GM19043 (cell line): ENCODE data around the gene MACROH2A1.

Source experiments
- ATAC-seq: cut with Tn5 transposase; IDR thresholded peaks from one replicate; pipeline ENCODE4 v1.9.1; 2021; ENCODE audit warnings: low read depth; ENCODE audit not compliant: unreplicated experiment

The MACROH2A1 gene

DNA sequence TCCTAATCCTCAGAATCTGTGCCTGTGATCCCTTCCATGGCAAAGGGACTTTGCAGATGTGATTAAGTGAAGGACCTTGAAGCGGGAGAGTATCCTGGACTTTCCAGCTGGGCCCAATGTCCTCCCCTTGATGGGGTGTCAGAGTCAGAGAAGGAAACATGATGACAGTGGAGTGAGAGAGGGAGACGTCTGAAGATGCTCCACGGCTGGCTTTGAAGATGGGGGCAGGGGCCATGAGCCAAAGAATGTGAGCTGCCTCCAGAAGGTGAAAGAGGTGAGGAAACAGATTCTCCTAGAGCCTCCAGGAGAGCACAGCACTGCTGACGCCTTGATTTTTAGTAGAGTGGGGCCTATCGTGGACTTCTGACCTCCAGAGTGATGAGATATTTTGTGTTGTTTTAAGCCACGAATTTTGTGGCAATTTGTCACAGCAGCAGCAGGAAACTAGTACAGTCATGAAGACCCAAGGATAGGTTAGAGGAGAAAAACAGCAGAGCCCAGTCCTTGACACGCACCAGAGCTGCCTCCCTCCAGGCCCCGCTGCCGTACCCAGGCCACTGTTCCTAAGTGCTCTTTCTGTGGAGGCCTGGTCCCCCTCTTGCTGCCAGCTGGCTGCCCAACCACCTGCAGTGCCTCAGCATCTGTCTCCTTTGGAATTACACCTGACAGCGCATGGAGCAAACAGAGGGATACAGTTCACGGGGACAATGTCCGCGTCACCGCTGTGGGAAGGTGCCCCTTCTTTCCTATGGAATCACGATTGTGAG is 78.1 kb downstream of the MACROH2A1 start:
- no peak for ATAC-seq

DNA sequence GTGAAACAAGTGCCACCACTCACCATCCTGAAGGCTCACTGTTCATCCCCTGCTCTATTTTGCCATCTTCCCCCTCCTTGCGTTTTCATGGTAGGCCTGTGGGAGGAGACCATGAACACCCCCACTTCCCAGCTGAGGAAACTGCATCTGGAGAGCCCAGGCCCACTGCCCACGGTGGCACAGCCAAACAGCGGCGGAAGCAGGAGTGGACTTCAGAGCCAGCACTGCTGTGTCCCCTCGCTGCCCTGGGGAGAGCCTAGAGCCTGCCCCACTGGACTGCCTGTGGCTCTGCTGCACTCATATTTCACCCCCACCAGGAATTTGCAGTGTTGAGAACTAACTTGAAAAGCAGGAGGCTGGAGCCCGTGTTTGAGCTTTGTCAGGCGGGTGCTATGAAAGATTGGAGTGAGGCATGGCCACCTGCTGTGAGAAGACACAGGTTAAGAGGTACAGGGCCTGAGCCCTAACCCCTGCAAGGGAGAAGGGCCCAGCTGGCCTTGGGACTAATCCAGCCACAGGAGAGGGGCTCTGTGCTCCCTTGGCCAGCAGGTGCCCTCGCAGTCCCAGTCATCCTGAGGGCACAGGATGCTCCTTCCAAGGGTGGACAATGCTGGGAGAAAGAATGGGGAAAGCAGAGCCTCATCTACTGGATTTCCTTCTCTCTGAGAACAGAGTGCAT is 79.0 kb downstream of the MACROH2A1 start:
- ATAC-seq, result no peak

DNA sequence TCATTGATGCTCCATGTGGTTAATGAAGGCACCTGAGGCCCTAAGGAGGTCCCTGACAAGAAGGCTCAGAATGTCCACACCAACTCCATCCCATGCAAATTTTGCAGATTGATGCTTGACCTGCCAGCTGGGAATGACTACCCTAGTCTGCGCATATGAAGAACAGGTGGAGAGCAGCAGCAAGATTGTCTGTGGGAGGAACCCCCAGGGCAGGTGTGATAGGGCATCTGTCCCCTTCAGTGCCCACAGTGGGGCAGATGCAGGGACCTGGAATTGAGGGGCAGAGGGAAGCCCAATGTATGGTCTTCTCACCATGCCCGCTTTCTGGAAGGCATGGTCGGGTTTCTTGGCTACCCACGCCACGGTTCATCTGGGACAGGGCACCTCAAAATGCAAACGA is 79.6 kb downstream of the MACROH2A1 start:
- ATAC-seq, result no peak

DNA sequence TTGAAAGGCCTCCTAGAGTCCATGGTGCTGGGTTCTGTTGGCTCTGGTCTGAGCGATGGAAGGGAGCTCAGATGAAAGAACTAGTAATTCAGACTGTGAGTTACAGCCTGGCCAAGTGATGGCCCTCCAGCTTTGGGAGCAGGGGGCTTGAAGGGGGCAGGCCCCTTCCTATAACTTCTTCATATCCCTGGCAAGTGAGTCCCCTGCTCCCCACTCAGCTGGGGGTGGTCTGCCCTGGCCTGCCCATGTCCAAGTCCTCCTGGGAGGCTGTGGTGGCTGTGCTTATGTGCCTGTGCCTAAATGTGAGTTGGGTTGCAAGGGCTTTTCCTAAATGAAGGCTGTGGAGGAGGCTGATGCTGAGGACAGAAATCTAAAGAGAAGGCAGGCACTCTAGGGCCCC is 80.1 kb downstream of the MACROH2A1 start:
- ATAC-seq, result no peak

DNA sequence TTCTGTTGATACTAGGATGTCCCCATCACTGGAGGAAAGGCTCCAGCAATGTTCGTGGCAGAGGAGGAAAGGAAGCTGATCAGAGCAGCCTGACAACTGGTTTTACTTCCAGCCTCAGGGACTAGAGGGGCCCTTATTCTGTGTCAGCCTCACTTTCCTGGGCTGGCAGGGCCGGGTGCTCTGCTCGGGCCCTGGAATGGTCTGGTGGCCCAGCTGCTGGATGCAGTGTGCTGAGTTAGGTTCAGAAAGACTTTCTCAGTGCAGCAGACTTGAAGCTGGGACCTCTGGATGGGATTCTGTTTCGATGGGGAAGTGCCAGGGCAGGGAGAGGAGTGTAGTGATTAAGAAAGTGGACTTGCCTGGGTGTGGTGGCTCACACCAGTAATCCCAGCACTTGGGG is 81.0 kb downstream of the MACROH2A1 start:
- no peak for ATAC-seq

DNA sequence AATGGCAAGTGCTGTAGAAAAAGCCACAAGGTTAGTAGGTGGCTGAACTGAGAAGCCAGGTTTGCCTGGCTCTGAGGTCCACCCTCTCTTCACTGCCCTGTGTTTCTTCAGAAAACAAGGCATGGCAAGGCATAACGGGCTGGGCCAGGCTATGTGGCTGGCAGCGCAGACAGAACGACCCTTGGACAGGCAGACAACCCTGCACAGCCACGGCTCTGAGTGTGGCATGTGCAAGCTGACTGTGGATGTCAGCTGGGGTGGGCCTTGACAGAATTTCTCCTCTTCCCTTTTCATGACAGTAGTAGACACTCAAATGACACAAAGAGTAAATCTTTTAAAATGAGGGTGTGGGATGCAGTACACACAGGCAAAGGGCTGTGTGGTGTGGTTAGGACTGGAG is 81.7 kb downstream of the MACROH2A1 start:
- ATAC-seq, result no peak

DNA sequence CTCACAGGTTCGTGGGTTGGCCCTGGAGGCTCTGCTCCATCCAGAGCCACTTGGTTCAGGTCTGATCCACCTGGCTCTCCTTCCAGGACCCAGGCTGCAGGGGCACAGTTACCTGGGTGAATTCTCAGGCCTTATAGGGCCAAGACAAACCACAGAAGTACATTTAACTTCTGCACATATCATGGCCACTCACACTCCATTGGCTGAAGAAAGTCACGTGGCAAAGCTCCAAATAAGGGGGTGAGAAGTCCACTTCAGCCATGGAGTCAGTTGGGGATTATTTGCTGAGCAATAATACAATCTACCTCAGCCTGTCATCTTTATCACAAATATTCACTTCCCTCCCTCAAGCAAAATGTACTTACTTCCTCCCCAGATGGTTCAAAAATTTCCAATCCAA is 83.6 kb downstream of the MACROH2A1 start:
- no peak for ATAC-seq

DNA sequence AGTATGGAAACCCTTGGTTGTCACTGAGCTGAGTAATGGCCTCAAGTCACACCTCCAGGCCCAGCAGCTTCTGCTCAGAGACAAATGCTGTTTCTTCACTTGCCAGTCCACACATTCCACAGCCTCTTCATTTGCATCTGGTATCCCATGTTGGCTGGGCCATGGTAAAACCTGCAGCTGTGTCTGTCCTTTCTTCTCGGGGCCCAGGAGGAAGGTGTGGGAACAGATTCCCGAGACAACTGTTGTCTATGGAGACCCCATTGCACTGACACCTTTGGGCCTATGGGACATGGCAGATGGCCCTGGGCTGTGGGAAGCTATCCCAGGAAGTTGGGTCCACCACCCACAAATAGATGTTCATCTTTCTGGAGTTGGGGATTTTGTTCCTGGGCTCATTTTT is 85.1 kb downstream of the MACROH2A1 start:
- ATAC-seq, result no peak

DNA sequence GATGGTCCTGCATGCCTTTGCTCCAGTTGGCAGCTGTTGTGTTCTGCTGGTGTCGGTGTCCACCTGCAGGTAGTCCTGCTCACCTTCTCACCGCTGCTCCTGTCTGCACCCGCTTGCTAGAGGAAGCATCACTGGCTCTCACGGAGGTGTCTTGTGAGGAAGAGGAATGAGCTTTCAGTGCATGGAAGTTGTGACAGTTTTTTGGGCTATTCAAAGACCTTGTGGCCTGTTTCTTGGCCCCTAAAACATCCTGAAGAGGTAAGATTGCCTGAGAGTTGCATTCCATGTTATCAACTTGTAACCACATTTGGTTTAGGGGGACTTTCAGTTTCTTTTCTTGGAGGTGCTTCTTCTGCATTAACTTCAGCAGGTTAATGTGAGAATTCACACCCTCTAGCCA is 85.6 kb downstream of the MACROH2A1 start:
- ATAC-seq, result no peak

DNA sequence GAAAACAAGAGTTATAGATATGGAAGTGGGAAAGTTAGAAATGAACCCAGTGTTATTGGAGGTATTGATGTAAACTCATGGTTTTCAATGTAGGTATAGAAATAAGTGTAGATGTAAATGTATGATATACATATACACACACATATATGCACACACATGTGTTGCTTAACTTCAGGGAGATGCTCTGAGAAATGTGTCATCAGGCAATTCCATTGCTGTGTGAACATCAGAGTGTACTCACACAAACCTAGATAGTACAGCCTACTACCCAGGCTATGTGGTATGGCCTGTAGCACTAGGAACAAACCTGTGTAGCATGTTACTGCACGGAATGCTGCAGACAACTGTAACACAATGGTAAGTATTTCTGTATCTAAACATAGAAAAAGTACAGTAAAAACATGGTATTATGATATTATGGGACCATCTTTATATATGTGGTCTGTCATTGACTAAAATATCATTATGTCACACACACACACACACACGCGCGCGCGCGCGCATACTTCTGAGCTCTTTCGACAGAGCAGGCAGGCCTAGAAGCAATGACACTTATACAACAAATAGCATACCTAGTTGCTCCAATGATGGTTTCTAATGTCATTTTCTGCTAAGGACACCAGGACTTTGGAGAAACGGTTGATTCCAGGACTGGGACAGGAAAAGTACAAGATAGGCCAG is 86.6 kb downstream of the MACROH2A1 start:
- ATAC-seq, result no peak

DNA sequence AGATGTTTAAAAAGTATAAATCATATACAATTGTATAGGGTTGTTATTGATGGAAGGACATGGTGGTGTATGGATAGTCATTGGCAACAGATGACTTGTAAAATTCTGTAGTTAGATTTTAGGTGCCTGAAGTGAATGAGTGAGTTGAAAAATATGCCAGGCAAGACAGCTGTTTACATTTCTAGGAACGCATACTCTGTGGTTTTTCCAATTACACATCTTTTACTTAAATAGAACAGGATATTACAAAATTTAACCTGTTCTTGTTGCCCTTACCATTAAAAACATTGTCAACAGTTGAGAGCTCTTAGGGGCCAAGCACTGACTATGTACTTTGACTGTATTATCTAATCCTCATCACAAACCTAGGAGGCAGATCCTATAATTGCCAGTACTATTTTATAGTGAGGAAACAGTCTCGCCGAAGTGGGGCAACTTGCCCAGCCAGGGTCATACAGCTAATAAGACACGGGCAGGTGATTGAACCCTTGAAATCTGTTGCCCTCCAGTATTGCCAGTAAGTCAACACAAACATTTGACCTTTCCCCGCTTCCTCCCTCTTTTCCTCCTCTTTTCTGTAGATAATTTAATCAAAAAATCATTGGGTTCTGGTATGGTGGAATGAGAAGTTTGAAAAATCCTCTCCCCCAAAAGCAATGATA is 88.6 kb downstream of the MACROH2A1 start:
- ATAC-seq, result no peak

DNA sequence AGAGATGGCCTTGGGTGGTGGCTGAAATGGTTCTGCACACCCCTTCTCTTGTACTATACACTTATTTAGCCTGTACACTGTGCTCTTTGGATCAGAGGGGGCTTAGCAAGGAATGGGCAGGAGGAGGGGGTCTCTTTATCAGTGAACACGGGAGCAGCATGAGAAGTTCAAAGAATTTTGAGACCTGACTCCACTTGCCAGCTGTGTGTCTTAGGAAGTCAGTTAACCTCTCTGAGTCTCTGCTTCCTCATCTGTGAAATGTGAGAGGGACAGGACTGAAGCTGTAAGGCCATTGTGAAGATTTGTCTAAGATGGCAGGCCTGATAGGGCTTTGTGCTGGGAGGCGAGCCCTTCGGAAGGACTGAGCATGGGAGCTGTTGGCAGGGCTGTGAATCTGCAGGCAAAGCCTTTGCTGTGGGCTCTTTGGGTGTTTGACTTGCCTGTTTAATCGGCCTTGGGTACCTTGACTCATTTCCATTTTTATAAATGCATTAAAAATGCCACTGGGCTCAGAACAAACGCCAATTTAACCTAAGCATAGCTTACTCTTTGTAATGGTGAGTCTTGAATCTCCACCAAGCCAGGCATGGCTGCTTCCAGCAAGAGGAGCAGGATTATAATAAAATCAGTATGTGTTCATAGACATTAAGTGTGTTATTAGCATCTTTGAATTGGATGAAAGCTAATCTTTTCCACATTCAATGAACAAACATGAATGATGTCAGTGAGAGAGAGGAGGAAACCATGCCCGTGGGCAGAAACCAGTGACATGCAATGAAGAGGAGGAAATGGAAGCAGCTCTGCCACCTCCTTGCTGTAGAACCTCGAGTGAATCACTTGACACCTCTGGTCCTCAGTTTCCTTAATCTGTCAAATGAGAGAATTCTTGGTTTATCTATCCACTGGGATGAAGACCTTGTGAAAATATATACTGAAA is 89.4 kb downstream of the MACROH2A1 start:
- ATAC-seq, result no peak

DNA sequence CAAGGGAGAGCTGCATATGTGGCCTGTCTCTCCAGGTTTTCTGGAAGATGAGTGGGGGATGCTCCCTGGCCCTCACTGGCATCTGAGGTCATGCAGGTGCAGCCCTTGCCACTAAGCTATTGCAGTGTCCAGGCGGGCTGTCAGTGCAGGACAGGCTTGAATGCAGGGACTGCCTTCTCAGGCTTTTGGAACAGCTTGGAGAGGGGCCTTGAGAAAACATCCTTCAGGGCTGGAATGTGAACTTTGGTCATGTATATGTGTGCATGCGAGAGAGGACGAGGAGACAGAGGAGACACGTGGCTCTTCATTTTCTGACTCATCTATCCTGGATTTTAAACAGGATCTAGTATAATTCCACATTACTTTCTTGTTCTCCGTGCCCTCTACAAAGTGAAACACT is 90.3 kb downstream of the MACROH2A1 start:
- no peak for ATAC-seq

DNA sequence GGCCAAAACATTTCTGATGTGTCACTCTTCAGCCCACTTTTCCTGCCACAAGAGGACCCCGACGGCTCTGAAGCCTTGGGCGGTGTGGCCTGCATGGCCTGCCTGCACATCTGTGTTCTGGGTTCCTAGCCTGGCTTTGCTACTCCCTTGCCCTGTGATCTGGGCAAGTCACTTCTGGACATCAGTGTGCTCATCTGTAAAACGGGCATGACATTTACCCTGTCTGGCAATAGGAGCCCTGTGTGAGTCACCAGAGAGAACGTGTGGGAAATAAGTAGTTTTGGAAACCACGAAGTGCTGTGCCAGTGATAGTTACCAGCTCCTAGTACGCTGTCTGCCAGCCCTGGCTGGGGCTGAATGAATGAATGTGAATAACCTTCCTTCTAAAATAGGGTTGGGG is 90.8 kb downstream of the MACROH2A1 start:
- no peak for ATAC-seq

DNA sequence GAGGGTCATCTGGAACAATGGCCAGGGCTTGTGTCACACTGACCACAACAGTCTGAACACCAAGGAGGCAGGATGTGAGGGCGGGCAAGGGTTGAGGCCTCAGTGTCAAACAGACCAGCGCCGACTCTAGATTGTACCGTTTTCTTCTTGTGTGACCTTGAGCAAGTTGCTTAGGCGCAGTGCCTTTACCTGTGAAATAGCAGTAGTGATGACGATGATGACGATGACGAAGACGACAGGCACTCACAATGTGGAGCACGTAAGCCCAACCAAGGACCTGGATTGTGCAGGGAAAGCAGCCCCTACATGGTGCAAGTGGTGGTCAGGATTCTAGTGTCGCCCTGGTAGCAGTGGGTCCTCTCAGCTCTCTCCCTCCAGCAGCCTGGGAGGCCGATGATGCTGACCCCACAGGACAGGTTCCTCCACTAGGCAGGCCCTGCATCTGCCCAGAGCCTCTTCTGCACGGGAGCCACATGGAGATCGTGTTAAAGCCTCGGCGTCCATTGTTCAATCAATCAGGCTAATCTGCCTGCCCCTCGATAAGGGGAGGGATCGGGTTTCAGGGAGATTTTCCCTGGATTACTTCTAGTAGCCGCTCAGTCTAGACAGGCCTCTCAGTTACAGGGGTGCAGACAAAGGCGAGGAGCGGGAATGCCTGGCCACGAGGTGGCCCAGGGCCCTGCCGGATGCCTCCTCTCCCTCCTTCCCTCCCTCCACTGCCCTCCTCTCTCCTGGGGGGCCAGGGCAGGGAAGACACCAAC is 91.7 kb downstream of the MACROH2A1 start:
- no peak for ATAC-seq

DNA sequence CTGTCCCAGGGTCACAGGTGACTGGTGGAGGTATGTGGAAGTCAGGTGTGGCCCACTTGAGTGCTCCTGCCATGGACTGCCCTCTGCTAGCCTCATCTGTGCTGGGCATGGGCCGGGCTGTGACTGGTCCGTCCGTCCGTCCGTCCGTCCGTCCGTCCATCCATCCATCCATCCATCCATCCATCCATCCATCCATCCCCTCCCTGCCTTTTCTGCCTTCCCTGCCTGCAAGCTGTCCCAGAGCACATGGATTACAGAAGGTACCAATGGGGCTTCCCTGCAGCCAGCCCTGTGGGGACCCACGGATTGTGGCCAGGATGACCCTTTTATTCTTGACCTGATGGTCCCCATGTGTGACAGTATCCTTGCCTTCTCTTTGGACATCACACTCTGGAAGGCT is 92.5 kb downstream of the MACROH2A1 start:
- ATAC-seq, result no peak

DNA sequence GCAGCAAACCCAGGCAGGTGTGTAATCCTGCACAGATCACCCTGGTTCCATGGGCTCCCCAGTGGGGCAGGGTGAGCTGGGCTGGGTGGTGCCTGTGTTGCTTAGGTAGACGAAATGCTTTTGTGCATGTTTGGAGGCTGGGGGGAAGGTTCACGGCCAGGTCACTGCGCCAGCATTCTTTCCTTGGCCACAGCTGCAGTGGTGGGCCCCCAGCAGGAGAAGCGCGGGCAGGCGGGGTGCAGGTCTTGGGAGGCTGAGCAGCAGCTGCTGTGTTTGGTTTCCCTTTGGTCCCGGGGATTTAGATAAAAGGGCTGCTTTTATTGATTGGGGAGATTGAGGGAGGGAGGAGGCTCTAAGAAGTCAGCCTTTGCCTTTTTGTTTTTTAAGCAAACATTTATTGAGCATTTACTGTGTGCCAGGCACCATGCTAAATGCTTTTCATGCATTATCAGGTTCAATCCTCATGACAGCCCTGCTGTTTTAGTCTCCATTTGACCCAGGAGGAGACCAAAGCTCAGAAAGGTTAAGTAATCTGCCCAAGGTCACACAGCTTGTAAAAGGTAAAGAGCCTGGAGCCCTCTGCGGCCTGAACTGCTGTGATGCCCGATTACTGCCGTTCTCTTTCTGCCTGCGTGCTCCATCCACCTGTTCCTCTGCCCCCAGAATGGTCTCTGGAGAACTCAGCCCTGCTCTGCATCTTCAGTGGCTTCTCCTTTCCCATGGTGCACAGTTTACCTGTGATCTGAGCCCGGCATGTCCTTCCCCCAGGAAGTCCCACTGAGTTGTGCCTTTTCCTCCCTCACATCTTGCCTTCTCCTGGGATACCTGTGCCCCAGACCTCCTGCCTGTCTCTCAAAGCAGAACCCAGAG is 94.4 kb downstream of the MACROH2A1 start:
- ATAC-seq, result no peak

DNA sequence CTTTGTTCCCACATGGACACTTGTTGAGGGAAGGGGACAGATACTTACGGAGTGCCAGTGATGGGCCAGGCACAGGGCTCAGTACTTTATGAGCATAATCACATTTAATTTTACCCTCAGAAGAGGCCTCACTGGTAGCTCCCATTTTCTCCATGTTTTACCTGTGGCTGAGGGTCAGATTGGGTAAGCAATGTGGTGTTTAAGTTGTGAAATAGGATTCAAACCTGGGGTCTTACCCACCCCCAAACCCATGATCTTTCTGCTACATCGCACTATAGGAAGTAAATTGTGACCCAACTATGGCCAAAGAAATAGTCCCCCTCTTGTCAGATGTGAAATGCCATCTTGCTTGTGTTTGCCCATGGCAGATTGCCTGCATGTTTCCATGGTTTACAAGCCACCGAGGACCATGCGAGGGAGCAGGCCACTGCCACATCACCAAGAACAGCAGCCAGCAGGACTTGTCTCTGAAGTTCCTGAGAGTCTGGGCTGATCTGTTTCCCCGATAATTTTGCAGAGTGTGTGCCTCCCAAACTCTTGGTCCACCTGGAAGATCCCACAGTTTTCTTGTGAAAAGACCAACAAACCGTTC is 95.4 kb downstream of the MACROH2A1 start:
- ATAC-seq, result no peak
